Heart right ventricle (tissue), 16 donors: ENCODE data around the gene SMAD9. TPM values are rescaled to one million over a fixed set of nuclear protein-coding genes. Genes with fewer than 3 reads are reported as not detected.

ENCODE experiments used
- ATAC-seq, 8 donors: fragments of 200-7000 bp; cut with Tn5 transposase; one replicate each; pipeline ENCODE4 v1.9.1; 2020; ENCODE audit warnings: mild to moderate bottlenecking in 8 of 8, moderate library complexity in 8 of 8, moderate number of reproducible peaks in 1 of 8
- DNase-seq, 2 donors: peaks; one replicate each; pipeline ENCODE4 v3.0.0-alpha.2; 2020
- H3K27ac ChIP-seq, 10 donors: fragments of 200-600 bp; sonication (generic) in 2 of 10; one replicate each; pipeline versions ENCODE4 v1.5.0 to v1.8.0; 2020 to 2022; ENCODE audit warnings: mild to moderate bottlenecking in 3 of 10
- H3K27me3 ChIP-seq, 7 donors: fragments of 200-600 bp; one replicate each; pipeline ENCODE4 v1.8.0; 2021 to 2022; ENCODE audit warnings: mild to moderate bottlenecking in 2 of 7
- H3K36me3 ChIP-seq, 9 donors: fragments of 200-600 bp; sonication (generic) in 1 of 9; one replicate each; pipeline versions ENCODE4 v1.5.0 to v1.8.0; 2020 to 2022; ENCODE audit warnings: mild to moderate bottlenecking in 2 of 9
- H3K4me1 ChIP-seq, 9 donors: fragments of 200-600 bp; sonication (generic) in 1 of 9; one replicate each; pipeline versions ENCODE4 v1.5.0 to v1.8.0; 2020 to 2022; ENCODE audit warnings: mild to moderate bottlenecking in 4 of 9
- H3K4me3 ChIP-seq, 10 donors: fragments of 200-600 bp; sonication (generic) in 2 of 10; one replicate each; pipeline versions ENCODE4 v1.5.0 to v1.8.0; 2020 to 2022; ENCODE audit warnings: mild to moderate bottlenecking in 7 of 10, moderate library complexity in 2 of 10
- H3K9me3 ChIP-seq, 11 donors: fragments of 200-600 bp in 10 of 11; sonication (generic) in 2 of 11; one replicate each; pipeline versions ENCODE4 v1.5.0 to v1.8.0; 2013 to 2022; ENCODE audit warnings: mild to moderate bottlenecking in 2 of 11, control low read depth in 1 of 11, moderate library complexity in 1 of 11
- WGBS, 2 donors: extraction: QIAGEN DNeasy Blood & Tissue Kit; methylation state at CpG; one replicate each; pipeline ENCODE4 v1.1.7; 2013; ENCODE audit warnings: inconsistent platforms in 1 of 2; 5-methylcytosine and 5-hydroxymethylcytosine counted together
- intact Hi-C, 10 donors: fragments of 100-400 bp; cut with DNase I; formaldehyde crosslinking; loops; one replicate each; pipeline versions ENCODE4 v1.11.1 to v1.14.2; 2022
- polyA plus RNA-seq, 2 donors: library from polyadenylated mRNA; stranded (reverse); fragments of 200-250 nt; gene quantifications; one replicate each; pipeline ENCODE4 v1.2.3, GENCODE V29; 2013
- total RNA-seq, 10 donors: library from RNA; stranded (reverse); fragmentation: NEBNext Ultra II Directional in 3 of 10; extraction: Animal tissue kit (Norgen Biotek cat#: 25700) in 3 of 10; gene quantifications; one replicate each; pipeline versions ENCODE4 v1.2.1 to v1.2.4, GENCODE V29; 2021 to 2023
- TF ChIP-seq, protein P1 (sequence below), 9 donors: fragments of 200-600 bp; sonication (generic) in 2 of 9; IDR thresholded peaks; one replicate each; pipeline versions ENCODE4 v1.5.0 to v1.8.0; 2021 to 2022; ENCODE audit warnings: antibody characterized with exemption in 9 of 9, mild to moderate bottlenecking in 5 of 9, moderate library complexity in 1 of 9
- donor health status: Arrhythmogenic right ventricular cardiomyopathy.
- donor health status: ischemic (EF 13 %, LVEDD 7.1; RV severe dilation, severe dysfunction).
- donor health status: healthy with polysubstance abuse.
- donor health status: DM: no; HTN: yes; CAD: no.
- donor health status: DM: no; HTN: no; CAD: no.
- donor health status: ischemic (EF 25% LVEDD 6.9; RV normal size, moderate dysfunction).
- donor health status: ischemic (EF 25% LVEDD 5.7; RV mildly dilated, moderate dysfunction).
- donor health status: healthy.
- donor health status: DM: yes; HTN: yes; CAD: no.
- donor health status: Ischemic cardiomyopathy.
- donor health status: ischemic (EF 35%, LVEDD 5.7; RV mildly dilated, moderate dysfunction).
- donor health status: nonischemic (EF 11% LVEDD 7.7; RV severe dilation, severe dysfunction).
- donor health status: DM: yes; HTN: yes; CAD: no.
- donor health status: PGD.
- donor health status: ischemic (EF 29% LVEDD 5.4; RV normal size, mild dysfunction).
- donor health status: nonischemic (EF 23%, LVEDD 6.1; RV moderate dilation, normal function).

The SMAD9 gene
- total and polyA plus RNA-seq, 12 donors = 1.2 to 7.8 (median 3.4) TPM

- Histone ChIP-seq H3K4me3 (no peak overlapping the region), H3K27me3 (peaks cover 0 to 8% (median 0%) of the 10 kb centered on the region in 7 donors), H3K36me3 (no peaks in the 10 kb centered on the region), H3K9me3 (no peaks in the 10 kb centered on the region), H3K27ac (no peak overlapping the region), H3K4me1 (no peaks in the 10 kb centered on the region)
- TF ChIP-seq, protein P1, sequence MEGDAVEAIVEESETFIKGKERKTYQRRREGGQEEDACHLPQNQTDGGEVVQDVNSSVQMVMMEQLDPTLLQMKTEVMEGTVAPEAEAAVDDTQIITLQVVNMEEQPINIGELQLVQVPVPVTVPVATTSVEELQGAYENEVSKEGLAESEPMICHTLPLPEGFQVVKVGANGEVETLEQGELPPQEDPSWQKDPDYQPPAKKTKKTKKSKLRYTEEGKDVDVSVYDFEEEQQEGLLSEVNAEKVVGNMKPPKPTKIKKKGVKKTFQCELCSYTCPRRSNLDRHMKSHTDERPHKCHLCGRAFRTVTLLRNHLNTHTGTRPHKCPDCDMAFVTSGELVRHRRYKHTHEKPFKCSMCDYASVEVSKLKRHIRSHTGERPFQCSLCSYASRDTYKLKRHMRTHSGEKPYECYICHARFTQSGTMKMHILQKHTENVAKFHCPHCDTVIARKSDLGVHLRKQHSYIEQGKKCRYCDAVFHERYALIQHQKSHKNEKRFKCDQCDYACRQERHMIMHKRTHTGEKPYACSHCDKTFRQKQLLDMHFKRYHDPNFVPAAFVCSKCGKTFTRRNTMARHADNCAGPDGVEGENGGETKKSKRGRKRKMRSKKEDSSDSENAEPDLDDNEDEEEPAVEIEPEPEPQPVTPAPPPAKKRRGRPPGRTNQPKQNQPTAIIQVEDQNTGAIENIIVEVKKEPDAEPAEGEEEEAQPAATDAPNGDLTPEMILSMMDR (IDR thresholded peaks at IDR 0.05) = no peak
- no peak for DNase-seq
- WGBS, 2 donors = 75 to 85% methylated on average over 6 of the region's 6 CpGs
- intact Hi-C loops = no loop called here
- no peak for ATAC-seq
Observed at GRCh38 chr13:36804588-36804987, 115.5 kb downstream of the SMAD9 start.

GRCh38 chr13:36801035-36801434 lies 119.0 kb downstream of the SMAD9 start:
- no peak for ATAC-seq
- TF ChIP-seq, protein P1 (IDR thresholded peaks at IDR 0.05) = no peak
- H3K27me3 ChIP-seq = peaks cover 0 to 8% (median 0%) of the 10 kb centered on the region in 7 donors
- 50 to 58% methylated on average over 3 of the region's 3 CpGs for WGBS, 2 donors
- no peak for DNase-seq
- no peak overlapping the region for H3K27ac ChIP-seq
- no peaks in the 10 kb centered on the region for H3K9me3 ChIP-seq
- intact Hi-C loops = no loop called here
- no peak overlapping the region for H3K4me3 ChIP-seq
- no peaks in the 10 kb centered on the region for H3K36me3 ChIP-seq
- no peaks in the 10 kb centered on the region for H3K4me1 ChIP-seq

DNA sequence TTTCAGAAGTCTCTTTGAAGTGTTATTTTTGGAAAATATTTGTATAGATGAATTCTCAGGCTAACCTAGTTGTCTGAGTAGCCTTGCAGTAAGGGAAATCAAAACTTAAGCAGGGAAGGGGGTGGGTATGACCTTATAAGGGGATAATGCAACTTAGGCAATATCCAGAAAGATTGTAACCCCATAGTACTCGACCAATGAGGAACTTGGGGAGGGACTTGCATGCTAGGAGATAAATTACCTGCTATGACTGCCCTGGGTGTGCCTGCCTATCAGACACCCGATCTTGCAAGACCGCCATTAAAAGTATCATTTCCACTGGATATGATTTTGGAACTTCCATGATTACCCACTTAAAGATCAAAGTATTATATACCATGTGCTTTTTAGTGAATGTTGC lies 124.0 kb downstream of the SMAD9 start:
- Histone ChIP-seq H3K27me3 (no peaks in the 10 kb centered on the region), H3K27ac (no peak overlapping the region), H3K4me1 (no peaks in the 10 kb centered on the region), H3K9me3 (no peaks in the 10 kb centered on the region), H3K36me3 (no peaks in the 10 kb centered on the region), H3K4me3 (no peak overlapping the region)
- DNase-seq (no peak), ATAC-seq (no peak)
- intact Hi-C loops = no loop called here
- TF ChIP-seq, protein P1 (IDR thresholded peaks at IDR 0.05) = no peak
- 74 to 85% methylated on average over 3 of the region's 3 CpGs for WGBS, 2 donors

DNA sequence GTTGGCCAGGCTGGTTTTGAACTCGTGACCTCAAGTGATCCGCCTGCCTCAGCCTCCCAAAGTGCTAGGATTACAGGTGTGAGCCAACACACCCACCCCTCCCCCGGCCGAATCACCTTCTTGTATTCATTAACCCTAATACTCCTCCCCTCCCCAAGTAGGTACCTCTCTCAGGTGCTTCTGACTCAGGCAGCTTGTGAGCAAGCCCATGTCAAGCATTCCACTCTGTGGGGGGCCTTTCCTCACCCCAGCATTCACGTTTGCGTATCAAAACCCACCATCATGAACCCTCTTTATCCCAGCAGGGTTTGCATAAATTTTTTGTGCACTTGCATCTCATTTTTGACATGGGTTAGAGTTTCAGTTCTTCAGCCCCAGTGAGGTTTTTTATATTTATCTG lies 124.6 kb downstream of the SMAD9 start:
- DNase-seq (no peak), ATAC-seq (no peak)
- WGBS, 2 donors = 71 to 76% methylated on average over 6 of the region's 6 CpGs
- Histone ChIP-seq H3K36me3 (no peaks in the 10 kb centered on the region), H3K27me3 (no peaks in the 10 kb centered on the region), H3K4me3 (no peak overlapping the region), H3K27ac (no peak overlapping the region), H3K9me3 (no peaks in the 10 kb centered on the region), H3K4me1 (no peaks in the 10 kb centered on the region)
- intact Hi-C loops = no loop called here
- TF ChIP-seq, protein P1 (IDR thresholded peaks at IDR 0.05) = no peak

Other genes starting within 250 kb of the SMAD9 start
- gene SERTM1, start 246.2 kb downstream of the SMAD9 start, total RNA-seq = 1 to 10 TPM in 1 of 10 donors, under 1 TPM in 9; 0.13 to 1.2 (median 0.41) TPM
- under 1 TPM in 1 of 2 donors, not detected in 1; 0.22 TPM for gene SERTM1, start 246.2 kb downstream of the SMAD9 start, polyA plus RNA-seq
- 1 to 10 TPM; 2.6 to 6.9 (median 3.9) TPM for gene RFXAP, start 101.0 kb downstream of the SMAD9 start, total RNA-seq
- gene RFXAP, start 101.0 kb downstream of the SMAD9 start, polyA plus RNA-seq = 1 to 10 TPM; 2.0 to 3.4 TPM
- 10 to 100 TPM in 4 of 10 donors, 1 to 10 TPM in 6; 7.3 to 17.5 (median 9.5) TPM for gene ALG5, start 79.1 kb upstream of the SMAD9 start, total RNA-seq
- gene ALG5, start 79.1 kb upstream of the SMAD9 start, polyA plus RNA-seq = 10 to 100 TPM; 18.1 to 29.6 TPM
- 10 to 100 TPM; 19.0 to 31.1 (median 24.7) TPM for gene EXOSC8, start 80.5 kb upstream of the SMAD9 start, total RNA-seq
- 10 to 100 TPM; 33.9 to 70.0 TPM for gene EXOSC8, start 80.5 kb upstream of the SMAD9 start, polyA plus RNA-seq
- gene SUPT20H, start 139.4 kb upstream of the SMAD9 start, total RNA-seq = 10 to 100 TPM; 19.9 to 31.9 (median 27.0) TPM
- gene SUPT20H, start 139.4 kb upstream of the SMAD9 start, polyA plus RNA-seq = 10 to 100 TPM; 17.7 to 28.8 TPM
- not detected for gene CSNK1A1L, start 185.4 kb upstream of the SMAD9 start, total RNA-seq
- gene CSNK1A1L, start 185.4 kb upstream of the SMAD9 start, polyA plus RNA-seq = not detected